KG1 (cell line): ENCODE measurements around the gene FITM1.
A peak's percentile ranks its signal among the peaks of the same experiment; 100 is the strongest.
"Not testable (repeated sequence)": the region's sequence is repeated elsewhere in the genome, so short reads cannot be mapped to it uniquely, and the experiment has no call there.

Experiments used
- DNase-seq: peaks from one replicate; lab custom pipeline; 2025; lab: John Stamatoyannopoulos, UW

The FITM1 gene

DNA sequence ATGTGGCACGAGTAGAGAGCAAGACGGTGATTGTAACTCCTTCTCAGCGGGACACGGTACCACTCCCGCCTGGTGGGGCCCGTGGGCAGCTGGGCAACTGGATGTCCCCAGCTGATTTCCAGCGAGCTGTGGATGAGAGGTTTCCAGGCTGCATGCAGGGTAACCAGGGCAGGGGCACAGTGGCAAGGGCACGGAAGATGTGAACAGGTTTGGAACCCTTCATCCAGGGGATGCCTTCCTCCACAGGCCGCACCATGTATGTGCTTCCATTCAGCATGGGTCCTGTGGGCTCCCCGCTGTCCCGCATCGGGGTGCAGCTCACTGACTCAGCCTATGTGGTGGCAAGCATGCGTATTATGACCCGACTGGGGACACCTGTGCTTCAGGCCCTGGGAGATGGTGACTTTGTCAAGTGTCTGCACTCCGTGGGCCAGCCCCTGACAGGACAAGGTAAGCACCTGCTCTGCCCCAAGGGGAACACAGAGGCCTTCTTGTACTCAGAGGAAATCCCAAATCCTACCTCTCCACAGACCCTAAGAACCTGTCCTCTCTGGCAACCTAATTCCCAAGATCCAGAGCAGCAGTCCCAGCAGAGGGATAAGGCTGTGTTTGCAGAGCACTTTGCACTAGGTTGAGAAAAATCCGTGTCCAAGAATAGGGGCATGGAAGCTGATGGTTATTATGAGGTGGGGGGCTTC, 32.1 kb upstream of the FITM1 start:
- DNase-seq = no peak

DNA sequence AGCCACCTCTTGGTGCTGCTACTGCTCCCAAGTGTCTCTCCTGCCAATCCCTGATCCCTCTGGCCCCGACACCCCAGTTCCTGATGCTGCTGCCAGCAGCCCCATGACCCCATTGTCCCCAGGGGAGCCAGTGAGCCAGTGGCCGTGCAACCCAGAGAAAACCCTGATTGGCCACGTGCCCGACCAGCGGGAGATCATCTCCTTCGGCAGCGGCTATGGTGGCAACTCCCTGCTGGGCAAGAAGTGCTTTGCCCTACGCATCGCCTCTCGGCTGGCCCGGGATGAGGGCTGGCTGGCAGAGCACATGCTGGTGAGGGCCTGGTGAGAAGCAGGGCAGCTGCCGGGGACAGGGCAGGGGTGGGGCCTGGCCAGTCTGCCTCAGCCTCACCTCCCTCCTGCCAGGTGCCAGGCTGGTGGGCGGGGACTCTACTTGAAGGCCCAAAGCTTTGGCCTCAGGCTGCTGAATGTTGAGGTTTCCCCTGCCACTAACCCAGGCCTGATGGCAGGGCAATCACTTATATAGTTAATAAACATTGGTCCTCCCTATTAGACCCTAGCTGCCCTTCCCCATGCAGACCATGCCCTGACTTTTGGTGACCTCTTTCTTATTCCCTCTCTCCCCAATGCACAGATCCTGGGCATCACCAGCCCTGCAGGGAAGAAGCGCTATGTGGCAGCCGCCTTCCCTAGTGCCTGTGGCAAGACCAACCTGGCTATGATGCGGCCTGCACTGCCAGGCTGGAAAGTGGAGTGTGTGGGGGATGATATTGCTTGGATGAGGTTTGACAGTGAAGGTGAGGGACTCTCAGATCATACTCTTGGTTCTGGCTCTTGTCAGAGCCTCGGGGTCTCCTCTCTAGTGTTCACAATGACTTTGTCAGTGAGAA, 31.3 kb upstream of the FITM1 start:
- no peak for DNase-seq

DNA sequence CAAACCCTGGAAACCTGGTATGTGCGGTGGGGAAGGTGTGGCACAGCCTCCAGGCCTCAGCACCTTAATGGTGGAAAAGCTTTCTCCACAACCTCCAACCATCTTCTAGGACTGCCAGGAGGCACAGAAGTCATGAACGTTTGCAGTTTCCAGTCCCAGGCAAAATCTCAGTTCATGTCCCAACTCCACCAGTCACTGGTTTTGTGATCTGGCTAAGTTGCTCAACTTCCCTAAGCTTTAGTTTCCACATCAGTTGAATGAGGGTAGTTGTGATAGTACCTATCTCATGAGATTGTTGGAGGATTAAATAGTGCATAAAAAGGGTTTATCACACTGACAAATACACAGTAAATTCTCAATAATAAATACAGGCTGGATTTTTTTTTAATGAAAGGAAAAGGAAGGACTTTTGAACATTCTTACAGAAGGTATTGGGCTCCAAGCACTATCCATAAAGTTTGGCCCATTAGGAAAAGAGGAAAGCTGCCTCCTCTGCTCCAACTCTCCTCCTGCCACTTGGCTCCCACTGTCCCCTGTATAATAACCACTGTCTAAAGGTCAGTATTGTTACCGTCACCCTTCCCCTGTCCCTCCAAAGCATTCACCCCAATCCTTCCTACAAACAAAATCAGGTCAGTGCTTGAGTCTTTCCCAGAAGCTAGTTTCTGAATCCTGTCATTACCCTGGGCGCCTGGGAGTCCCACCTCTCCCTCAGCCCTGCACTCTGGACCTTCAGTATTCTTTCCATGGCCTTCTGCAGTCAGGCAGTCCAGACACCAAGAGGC, 30.1 kb upstream of the FITM1 start:
- no peak for DNase-seq

DNA sequence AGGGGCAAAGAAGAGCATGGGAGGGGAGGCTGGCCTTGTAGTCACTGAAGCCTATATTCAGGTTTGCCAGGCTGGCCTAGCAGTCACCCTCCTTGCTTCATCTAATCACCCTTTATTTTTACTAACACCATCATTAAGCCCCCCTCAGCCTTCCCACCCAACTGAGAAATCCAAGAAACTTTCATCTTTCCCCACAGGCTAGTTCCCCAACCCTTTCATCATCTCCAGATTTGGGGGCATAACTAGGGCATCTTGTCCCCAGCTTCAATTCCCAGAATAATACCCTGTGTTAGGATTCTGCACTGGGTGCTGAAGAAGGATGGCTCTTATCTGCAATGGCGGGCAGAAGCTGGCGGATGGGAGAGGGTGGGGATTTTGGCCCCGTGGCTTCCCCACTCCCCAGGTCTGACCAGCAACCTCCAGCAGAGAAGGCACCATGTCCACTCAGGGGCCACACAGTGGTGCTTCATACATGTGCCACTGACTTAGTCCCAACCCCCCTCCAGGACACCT, 29.4 kb upstream of the FITM1 start:
- no peak for DNase-seq

DNA sequence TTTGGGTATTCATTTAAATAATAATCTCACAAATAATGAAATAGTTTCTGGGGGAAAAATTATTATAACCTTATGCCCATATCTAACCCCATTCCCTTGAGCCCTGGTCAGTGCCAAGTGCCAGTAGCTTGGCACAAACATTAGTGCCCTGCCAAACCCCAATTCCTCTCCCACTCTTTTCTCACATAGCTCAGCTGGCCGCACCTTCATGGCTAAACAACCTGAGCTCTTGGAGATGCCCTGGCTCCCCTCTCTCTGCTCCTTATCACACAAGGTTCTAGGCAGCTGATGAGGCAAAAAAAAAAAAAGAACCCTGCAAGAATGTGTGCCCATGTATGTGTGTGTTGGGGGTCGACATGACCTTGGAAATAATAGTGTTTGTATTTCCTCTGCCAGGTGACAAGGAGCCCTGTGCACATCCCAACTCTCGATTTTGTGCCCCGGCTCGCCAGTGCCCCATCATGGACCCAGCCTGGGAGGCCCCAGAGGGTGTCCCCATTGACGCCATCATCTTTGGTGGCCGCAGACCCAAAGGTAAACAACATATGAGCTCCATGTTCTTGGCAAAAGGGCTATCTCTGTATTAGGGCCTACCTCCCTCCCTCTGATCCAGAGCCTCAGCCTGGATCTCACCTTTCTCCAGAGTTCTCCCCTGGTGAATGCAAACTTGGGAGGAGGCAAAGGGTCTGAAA, 28.0 kb upstream of the FITM1 start:
- no peak for DNase-seq

DNA sequence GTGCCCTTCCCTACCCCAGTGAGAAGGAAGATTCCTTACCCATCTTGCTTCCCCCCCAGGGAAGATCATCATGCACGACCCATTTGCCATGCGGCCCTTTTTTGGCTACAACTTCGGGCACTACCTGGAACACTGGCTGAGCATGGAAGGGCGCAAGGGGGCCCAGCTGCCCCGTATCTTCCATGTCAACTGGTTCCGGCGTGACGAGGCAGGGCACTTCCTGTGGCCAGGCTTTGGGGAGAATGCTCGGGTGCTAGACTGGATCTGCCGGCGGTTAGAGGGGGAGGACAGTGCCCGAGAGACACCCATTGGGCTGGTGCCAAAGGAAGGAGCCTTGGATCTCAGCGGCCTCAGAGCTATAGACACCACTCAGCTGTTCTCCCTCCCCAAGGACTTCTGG, 27.0 kb upstream of the FITM1 start:
- DNase-seq = no peak

DNA sequence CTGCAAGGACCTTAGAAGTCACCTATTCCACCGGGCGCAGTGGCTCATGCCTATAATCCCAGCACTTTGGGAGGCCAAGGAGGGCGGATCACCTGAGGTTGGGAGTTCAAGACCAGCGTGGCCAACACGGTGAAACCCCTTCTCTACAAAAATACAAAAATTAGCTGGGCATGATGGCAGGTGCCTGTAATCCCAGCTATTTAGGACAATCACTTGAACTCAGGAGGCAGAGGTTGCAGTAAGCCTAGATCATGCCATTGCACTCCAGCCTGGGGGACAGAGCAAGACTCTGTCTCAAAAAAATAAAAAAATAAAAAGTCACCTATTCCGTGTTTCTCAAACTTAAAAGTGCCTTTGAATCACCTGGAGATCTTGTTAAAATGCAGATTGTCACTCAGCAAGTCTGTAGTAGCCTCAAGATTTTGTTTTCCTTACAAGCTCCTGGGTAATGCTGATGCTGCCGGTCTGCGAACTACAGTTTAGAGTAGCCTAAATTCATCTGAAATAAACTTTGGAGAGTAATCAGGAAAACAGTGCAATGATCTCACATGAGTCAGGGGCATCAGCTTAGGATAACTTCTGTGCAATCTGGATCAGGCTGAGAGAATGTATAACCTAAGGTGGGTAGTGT, 24.7 kb upstream of the FITM1 start:
- DNase-seq = not testable (repeated sequence)

DNA sequence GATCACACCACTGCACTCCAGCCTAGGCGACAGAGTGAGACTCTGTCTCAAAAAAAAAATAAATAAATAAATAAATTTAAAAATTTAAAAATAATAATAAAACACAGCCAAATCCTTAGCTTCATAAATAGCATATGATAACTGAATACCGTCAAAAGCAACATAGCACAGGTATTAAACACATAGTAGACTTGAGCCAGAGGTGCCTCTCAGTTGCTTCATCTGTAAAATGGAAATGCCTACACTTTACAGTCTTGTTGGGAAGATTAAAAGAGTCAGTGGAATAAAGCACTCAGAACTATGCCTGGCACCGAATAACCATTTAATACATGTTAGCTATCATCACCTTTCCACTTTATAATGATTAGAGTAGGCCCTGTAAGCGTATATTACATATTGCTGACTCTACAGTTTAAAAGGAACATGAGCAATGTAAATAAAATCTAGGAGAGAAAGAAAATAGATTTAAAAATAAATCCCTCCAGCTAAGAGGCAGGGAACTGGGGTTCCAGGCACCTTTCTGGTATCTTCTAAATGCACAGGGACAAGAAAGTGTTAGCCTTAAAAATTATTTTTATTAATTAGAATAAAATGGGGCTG, 23.7 kb upstream of the FITM1 start:
- no peak for DNase-seq

DNA sequence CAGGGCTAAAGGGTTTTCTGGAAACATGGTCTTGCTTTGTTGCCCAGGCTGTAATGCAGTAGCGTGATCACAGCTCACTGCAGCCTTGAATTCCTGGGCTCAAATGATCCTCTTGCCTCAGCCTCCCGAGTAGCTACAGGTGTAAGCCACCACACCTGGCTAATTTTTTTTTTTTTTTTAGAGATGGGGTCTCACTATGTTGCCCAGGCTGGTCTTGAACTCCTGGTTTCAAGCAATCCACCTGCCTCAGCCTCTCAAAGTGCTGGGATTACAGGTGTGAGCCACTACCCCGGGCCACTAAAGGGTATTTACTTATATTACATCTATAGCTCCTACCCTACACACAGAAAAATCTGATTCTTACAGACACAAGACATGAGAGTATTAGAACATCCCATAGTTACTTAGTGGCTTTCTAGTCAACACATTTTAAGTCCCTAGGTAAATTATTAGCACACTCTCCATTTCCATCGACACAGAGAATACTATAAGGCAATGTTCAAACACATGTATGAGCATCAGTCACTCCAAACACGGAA, 22.1 kb upstream of the FITM1 start:
- no peak for DNase-seq

DNA sequence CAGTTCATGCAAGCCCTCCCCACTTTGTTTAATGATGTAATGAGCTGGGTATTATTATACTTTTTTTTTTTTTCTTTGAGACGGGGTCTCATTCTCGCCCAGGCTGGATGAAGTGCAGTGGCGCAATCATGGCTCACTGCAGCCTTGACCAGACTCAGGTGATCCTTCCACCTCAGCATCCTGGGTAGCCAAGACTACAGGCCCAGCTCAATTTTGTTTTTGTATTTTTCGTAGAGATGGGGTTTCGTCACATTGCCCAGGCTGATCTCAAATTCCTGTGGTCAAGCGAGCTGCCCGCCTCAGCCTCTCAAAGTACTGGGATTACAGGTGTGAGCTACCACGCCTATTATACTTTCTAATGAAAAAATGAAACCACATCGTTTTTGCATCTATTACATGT, 20.4 kb upstream of the FITM1 start:
- no peak for DNase-seq

DNA sequence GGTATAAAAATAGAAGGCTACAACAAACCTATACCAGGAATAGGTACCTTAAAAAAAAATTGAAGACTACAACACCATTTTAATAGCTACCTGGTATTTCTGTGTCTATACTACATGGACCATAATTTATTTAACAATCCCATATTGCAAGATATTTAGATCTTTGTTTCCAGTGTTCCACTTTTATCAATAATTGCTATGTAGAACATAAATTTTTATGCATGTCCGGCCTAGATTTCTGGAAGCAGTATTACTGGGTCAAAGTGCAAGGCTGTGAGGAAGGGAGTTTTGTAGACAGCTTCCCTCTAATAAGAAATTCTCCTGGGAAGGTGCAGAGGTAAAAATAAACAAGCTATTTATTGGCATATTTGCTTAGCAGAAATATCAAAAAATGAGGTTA, 19.9 kb upstream of the FITM1 start:
- DNase-seq = no peak

DNA sequence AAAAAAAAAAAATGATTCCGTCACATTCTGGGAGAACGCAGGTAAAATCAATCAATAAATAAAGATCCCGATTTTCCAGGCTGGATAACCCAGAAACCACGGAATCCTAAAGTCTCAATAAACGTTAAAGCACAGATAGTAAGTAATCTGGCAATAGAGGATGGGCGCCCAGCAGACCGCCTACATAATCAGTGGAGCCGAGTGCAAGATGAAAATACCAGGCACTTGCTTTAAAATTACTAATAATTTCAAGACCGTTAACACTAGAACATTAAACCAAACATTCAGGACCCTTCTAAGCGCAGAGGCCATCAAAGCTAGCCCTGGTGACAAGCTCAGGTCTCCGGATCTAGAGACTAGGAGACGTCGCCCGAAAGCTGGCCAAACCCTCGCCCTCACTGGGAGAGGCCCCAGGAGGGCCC, 17.1 kb upstream of the FITM1 start:
- no peak for DNase-seq

DNA sequence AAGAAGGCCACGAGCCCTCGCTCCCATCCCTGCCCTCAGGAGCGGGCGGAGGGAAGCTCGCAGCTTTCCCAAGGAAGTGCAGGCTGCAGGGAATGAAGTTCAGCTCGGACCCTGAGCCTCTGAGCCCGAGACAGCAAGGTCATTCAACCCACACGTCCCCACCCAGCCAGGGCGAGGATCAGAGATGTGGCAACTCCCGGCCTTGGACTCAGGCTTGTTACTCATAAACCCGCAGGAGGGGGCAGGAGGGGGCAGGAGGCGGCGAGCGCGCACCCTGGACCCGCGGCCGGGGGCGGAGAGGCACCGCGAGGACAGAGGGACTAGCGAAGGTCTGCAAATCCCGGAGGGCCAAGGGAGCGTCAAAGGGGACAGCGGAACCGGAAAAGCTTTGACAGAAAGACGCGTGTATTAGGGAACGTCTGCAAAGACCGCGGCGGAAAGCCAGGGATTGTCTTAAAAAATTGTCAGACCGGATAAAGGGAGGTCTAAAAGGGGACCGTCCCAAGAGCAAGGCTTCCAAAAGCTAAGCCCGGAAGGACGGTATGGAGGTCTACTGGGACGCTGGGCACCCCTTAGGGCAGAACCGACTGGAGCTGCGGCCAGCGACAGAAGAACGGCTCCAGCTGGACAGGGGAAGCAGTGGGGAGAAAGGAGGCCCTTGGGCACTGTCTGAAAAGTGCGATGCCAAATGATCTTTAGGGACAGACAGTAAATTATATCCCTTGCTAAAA, 16.5 kb upstream of the FITM1 start:
- no peak for DNase-seq

DNA sequence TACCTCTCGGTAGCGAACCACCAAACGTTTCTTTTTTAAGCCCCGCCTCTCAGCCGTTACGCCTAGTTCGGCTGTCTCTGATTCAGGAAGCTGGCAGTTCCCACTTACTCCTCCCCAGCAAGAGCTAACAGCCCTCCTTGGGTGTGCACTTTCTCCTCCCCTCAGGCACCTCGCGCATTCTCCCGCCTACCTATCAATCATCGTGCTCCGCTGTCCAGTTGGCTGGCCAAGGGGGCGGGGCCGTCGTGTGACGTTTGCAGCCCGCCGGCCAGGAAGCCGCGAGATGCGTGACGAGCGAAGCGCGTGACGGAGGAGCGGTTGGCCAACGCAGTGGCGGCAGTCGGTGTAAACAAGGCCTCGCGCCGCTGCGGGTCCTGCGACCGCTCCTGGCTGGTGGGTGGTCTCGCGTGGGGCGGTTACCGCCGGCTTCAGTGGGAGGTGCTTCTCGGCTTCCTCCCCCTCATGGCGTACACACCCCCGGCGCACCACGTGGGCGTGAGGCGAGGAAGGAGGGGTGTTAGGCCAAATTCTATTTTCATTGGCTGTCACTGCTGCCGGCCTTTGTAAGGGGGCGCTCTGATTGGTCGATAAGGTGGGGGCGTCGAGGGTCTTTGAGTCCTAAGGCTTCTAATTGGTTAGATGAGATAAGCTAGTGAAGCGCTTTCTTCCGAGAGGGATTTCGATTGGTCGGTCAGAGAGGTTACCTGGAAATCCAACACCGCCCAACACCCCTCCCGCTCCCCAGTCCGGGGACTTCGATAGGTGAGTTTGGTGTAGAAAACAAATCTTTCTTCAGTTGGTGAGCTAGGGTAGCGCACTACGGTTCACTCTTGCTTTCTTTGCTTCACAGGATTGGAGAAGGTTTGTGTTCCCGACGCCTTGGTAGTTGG, 15.7 kb upstream of the FITM1 start, which contains the start of the genes DCAF11 and NRL:
Gene DCAF11, plus strand, starts transcription at position 246 of the 890 bp plus-strand sequence. CDS start 818 bp downstream, outside the sequence.
Gene NRL, minus strand, starts transcription at position 418 of the 890 bp plus-strand sequence. CDS start 32,101 bp downstream, outside the sequence.
- peak; percentile 97 for DNase-seq

DNA sequence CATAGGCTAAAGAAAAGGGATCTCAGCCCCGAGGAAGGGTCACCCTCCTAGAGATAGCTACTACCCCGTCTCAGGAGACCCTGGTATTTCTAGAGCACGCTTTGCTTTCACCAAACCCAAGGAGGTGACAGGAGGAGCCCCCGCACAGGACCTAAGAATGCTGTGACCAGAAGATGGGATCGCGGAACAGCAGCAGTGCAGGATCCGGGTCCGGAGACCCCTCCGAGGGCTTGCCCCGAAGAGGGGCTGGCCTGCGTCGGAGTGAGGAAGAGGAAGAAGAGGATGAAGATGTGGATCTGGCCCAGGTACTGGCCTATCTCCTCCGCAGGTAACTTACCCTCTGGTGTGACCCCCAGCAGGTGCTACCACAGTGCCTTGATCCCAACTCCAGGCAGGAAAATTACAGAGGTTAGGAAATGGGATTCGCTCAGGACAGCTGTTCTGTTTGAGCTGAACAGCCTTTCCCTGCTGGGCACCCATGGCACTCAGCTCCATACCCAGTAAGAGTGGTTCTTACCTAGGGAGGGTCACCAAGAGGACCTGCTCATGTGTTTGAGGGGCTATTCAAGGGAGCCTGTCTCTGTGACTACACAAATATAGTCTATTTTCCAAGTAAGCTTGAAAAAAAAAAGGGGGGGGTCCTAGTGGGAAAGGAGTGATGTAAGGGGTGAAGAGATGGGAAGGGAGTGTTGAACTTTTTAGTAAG, 14.9 kb upstream of the FITM1 start:
- no peak for DNase-seq

DNA sequence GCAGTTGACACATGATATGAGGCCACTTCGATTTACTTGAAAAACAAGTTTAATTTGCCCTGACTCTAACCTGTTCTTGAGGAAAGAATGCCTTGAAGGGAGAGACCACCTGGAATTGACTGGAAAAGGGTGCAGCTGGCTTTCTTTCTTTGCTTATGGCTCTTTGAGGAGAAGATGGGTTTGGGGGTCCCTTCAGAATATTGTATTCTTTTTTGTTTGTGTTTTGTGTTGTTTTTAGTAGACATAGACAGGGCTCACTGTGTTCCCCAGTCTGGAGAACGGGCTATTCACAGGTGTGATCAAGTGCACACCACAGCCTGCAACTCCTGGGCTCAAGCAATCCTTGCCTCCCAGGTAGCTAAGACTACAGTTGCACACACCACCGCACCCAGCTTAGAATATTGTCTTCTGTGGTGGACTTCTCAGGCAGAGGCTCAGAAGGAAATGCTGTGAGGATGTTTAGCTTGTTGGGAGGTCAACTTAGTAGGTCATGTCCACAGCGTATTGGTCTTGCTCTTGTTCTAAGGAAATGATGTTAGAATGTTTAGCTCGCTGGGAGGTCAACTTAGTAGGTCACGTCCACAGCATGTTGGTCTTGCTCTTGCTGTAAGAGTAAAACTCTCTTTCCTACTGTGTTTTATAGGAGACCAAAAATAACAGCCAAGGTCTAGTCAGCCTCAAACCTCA, 14.2 kb upstream of the FITM1 start:
- no peak for DNase-seq

DNA sequence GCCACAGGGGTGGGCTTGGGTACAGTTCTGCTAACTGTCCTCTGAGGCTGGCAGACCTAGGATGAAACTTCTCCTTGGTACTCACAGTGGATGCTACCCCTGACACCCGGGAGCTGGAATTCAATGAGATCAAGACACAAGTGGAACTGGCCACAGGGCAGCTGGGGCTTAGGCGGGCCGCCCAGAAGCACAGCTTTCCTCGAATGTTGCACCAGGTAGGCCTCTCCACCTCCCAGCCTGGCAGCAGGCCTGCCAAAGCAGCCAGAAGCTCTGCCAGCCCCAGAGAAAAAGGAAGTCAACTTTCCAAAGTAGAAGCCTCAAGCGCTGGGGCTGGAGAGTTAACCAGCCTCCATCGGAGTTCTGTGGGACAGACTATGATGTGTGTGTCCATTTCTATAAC, 13.3 kb upstream of the FITM1 start:
- DNase-seq = no peak
